Activated CD4-positive, alpha-beta T cell treated with anti-CD3 and anti-CD28 coated beads, Interleukin-2, amount 10 ng/mL, durations not matched to agents 24 days and 14 days (primary cell): ENCODE data around the gene GABRB3. TPM values are rescaled to one million over a fixed set of nuclear protein-coding genes. Genes with fewer than 3 reads are reported as not detected.

Source experiments
- total RNA-seq: library from RNA; stranded (reverse); gene quantifications from 2 replicates; pipeline ENCODE4 v1.2.3, GENCODE V29; 2022

GABRB3 gene
- total RNA-seq, 1 donor from 2014 or later = not detected

Other genes with a start within 250 kb of the GABRB3 start
- gene GABRA5, start 94.0 kb upstream of the GABRB3 start, total RNA-seq = not detected in 2 replicates
- not detected in 2 replicates for gene GABRG3, start 198.1 kb upstream of the GABRB3 start, total RNA-seq